Measurements from ENCODE around the gene ATXN7. TPM values are rescaled to one million over a fixed set of nuclear protein-coding genes. Genes with fewer than 3 reads are reported as not detected.

Gene ATXN7
- total and polyA plus RNA-seq, 7 donors, result 2.4 to 27.2 (median 16.2) TPM

GRCh38 chr3:63872135-63872924 is 8.7 kb downstream of the ATXN7 start:
- TF ChIP-seq CTCF (IDR thresholded peaks at IDR 0.05), result no peak
- intact Hi-C loops (cut with DNase I), result no loop called here
- no peaks in the 10 kb centered on the region for H3K36me3 ChIP-seq (ENCODE audit: insufficient read depth in 1 of 2, low read depth in 1 of 2)
- WGBS, 3 donors, result 95 to 99% (median 96%) methylated on average over 2 of the region's 2 CpGs
- no peak overlapping the region for H3K4me3 ChIP-seq
- H3K9me3 ChIP-seq, result no peaks in the 10 kb centered on the region
- H3K4me1 ChIP-seq, result peaks cover 49% of the 10 kb centered on the region
- no peak for DNase-seq
- peak in 3 of 4 donors; percentile 54 to 70 (median 63) for ATAC-seq
- H3K27me3 ChIP-seq (ENCODE audit: insufficient read depth in 3 of 3, low read length in 2 of 3), result no peaks in the 10 kb centered on the region
- no peak overlapping the region for H3K27ac ChIP-seq

GRCh38 chr3:63874769-63875168 is 11.1 kb downstream of the ATXN7 start:
- intact Hi-C loops (cut with DNase I), result no loop called here
- H3K4me1 ChIP-seq, result peaks cover 63% of the 10 kb centered on the region

GRCh38 chr3:63875510-63875909 is 11.8 kb downstream of the ATXN7 start:
- 84 to 89% (median 87%) methylated on average over 2 of the region's 2 CpGs for WGBS, 3 donors
- TF ChIP-seq CTCF (IDR thresholded peaks at IDR 0.05), result no peak
- Histone ChIP-seq H3K9me3 (no peaks in the 10 kb centered on the region), H3K36me3 (ENCODE audit: insufficient read depth in 1 of 2, low read depth in 1 of 2) (no peaks in the 10 kb centered on the region), H3K4me3 (no peak overlapping the region), H3K27me3 (ENCODE audit: insufficient read depth in 3 of 3, low read length in 2 of 3) (no peaks in the 10 kb centered on the region), H3K27ac (no peak overlapping the region), H3K4me1 (peaks cover 57% of the 10 kb centered on the region)
- DNase-seq (no peak), ATAC-seq (no peak)
- intact Hi-C loops (cut with DNase I), result no loop called here

More at GRCh38 chr3:63874769-63875168, 11.1 kb downstream of the ATXN7 start:
- ATAC-seq, result no peak
- Histone ChIP-seq H3K36me3 (ENCODE audit: insufficient read depth in 1 of 2, low read depth in 1 of 2) (no peaks in the 10 kb centered on the region), H3K4me3 (no peak overlapping the region), H3K27ac (no peak overlapping the region), H3K27me3 (ENCODE audit: insufficient read depth in 3 of 3, low read length in 2 of 3) (no peaks in the 10 kb centered on the region), H3K9me3 (no peaks in the 10 kb centered on the region)
- no peak for TF ChIP-seq CTCF (IDR thresholded peaks at IDR 0.05)
- no peak for DNase-seq
- 46 to 78% (median 52%) methylated on average over 3 of the region's 3 CpGs for WGBS, 3 donors

GRCh38 chr3:63876260-63876659 is 12.6 kb downstream of the ATXN7 start:
- WGBS, 3 donors, result 60 to 74% (median 63%) methylated on average over 3 of the region's 3 CpGs
- no peak overlapping the region for H3K27ac ChIP-seq
- H3K4me1 ChIP-seq, result peaks cover 49% of the 10 kb centered on the region
- no peak for TF ChIP-seq CTCF (IDR thresholded peaks at IDR 0.05)
- no peaks in the 10 kb centered on the region for H3K27me3 ChIP-seq (ENCODE audit: insufficient read depth in 3 of 3, low read length in 2 of 3)
- no peak for DNase-seq
- H3K9me3 ChIP-seq, result no peaks in the 10 kb centered on the region
- H3K4me3 ChIP-seq, result no peak overlapping the region
- no peak for ATAC-seq
- intact Hi-C loops (cut with DNase I), result no loop called here
- H3K36me3 ChIP-seq (ENCODE audit: insufficient read depth in 1 of 2, low read depth in 1 of 2), result no peaks in the 10 kb centered on the region

All from psoas muscle (tissue), 8 donors.